22Rv1 (cell line): ENCODE results near the gene SLC2A1.

Source experiments
- CTCF ChIP-seq: fragments of 450-650 bp; IDR thresholded peaks from 2 replicates; pipeline ENCODE4 v1.5.1; 2017; ENCODE audit warnings: mild to moderate bottlenecking
- ZFX ChIP-seq: fragments of 450-650 bp; IDR thresholded peaks from 2 replicates; pipeline ENCODE4 v1.6.1; 2017; ENCODE audit warnings: antibody characterized with exemption, borderline replicate concordance

GRCh38 chr1:42956739-42957138, 1.9 kb downstream of the SLC2A1 start:
- TF ChIP-seq CTCF (no peak), ZFX (no peak)
